GM18858 (cell line): ENCODE measurements around the gene NR2F1.

Experiments used
- ATAC-seq: cut with Tn5 transposase; IDR thresholded peaks from one replicate; pipeline ENCODE4 v1.9.1; 2021; ENCODE audit not compliant: unreplicated experiment

The NR2F1 gene

DNA sequence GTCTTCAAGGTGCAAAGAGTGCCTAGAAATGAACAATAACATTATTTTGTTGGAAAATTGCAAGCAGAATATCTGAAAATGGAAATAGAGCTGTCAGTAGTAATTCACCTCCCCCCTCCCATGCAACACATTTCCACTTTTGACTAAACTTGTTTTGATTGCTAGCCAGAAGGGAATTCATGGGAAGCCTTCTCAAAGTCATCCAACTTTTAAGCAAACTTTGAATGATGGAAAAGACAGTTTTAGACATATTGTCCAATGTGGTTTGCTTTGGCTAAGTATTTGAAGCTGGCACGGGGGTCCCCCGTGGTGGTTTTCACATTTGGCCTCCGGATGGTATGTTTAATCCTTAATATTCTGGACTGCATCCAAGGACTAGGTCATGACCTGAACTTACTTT lies 7.5 kb downstream of the NR2F1 start:
- ATAC-seq, result no peak

DNA sequence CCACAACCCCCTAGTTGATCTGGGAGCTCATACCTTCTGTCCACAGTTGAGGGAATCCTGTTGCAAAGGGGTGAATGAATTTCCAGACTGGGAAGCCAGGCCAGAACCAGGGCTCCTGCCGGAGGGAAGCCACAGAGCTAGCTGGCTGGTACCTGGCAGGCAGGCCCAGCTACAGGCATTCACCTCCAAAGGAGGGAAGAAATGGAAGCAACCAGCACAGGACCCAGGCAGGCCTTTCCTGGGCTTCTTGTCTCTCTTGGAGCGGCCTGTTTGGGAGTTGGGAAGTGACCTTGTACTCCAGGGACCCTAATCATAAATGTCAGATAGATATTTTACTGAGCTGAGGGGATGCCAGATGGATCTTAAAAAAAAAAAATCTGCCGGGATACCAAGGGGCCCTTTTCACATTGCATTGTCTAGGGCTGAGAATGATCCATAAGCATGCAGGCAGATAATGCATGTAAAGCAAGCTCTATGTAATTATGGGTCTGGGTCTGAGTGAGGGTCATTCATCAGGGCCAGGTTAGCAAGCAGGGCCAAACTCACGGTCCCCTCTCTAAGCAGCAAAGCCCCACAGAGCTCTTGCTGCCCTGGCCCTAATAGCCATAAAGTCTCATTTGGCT lies 8.4 kb downstream of the NR2F1 start:
- ATAC-seq, result no peak

DNA sequence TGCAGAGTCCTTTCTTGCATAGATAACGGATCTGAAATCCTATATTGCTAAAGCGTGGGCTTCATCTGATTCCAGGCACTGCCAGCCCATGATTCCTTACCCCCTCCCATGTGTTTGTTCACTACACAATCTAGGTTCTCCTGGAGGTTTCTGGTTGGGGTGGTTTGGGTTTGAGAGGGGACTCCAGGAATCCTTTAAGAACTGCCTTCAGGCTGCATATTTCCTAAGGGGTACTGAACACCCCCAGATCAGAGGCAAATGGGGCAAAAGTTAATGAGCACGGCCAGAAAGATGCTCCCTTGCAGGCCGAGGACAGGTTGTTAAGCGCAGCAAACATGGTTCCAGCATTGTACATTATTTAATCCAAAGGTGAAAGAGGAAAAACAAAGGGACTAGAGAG lies 9.9 kb downstream of the NR2F1 start:
- no peak for ATAC-seq

DNA sequence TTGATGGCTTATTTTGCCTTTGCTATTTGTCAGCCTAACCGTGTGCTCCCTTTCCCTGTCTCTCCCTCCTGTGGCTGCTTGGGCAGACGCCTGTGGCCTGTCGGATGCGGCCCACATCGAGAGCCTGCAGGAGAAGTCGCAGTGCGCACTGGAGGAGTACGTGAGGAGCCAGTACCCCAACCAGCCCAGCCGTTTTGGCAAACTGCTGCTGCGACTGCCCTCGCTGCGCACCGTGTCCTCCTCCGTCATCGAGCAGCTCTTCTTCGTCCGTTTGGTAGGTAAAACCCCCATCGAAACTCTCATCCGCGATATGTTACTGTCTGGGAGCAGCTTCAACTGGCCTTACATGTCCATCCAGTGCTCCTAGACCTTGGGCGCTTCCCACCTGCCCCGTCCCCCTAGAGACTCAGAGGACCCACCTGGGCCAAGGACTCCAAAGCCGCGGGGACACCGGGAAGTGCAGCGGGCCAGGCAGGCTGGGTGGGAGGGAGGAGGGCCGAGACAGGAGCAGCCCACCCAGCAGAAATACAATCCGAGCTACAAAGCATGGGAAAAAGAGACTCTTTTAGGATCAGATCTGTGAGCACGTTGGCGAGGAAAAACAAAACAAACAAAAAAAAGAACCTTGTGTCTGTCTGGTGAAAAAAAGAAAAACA lies 10.6 kb downstream of the NR2F1 start:
- no peak for ATAC-seq

DNA sequence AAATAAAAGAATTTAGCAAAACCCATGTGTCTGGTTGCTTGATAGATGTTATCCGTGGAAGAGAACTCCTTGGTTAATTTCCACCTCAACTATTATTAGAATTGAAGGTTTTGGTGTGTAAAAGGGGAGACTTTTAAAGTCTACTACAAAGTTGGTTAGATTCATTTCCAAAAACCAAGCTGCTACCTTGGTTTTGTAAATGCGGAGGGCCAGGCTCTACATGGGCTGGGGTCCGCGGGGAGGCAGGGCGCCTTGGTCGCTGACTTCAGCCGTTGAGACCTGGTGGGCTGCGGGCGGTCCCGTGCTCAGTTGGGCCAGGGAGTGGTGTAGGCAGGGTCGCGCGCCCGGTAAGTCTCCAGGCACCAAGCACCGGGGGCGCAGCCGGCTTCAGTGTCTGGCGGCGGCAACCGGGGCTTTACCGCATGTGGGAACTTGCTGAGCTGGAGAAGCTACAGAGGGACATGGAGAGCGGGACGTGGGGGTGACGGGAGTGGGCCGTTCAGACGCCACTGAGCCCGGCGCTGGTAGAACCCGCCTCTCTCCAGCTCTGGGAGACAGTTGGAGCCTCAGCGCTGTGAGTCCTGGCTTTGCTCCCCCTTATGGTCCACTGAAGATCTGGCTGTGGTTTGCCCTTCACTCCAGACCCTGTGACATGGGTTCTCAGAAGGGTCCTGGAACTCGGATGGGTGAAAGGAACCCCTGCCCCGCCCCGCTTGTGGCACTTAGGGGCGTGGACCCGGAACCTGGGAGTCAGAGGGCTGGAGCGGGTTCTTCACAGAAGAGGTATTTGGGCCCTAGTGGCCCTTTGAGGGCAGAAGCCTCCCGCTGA lies 11.8 kb downstream of the NR2F1 start:
- ATAC-seq, result no peak

DNA sequence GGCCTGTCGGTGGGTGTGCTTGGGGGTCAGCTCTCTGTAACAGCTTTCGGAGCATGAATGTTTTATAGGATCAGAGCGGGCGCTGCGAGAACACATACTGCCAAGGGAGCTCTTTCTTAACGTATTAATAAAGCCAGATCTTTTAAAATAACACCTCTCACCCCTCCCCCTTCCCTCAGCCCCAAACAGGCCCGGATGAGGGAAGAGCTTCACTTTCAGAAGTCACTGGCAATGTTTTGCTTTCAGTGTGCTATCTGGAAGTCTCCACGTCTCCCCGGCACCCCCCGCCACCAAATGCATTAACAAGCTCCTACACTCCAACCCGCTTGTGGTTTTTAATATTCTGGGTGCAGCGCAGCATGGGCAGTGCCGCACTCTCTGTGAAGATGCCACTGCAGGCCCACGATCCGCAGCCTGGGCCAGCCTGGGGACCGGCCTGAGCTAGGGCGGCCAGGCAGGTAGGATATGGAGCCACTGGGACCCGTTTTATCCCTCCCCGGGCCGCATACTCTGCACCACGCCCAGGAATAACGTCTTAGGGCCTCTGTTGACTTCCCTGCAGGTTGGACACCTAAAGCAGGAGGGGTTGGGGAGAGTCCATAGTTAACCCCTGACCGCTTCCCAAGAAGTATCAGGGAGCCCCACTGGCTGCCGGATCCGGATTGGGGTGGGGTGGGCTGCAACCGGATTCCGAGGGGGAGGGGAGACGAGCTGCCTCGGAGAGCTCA lies 12.6 kb downstream of the NR2F1 start:
- no peak for ATAC-seq

DNA sequence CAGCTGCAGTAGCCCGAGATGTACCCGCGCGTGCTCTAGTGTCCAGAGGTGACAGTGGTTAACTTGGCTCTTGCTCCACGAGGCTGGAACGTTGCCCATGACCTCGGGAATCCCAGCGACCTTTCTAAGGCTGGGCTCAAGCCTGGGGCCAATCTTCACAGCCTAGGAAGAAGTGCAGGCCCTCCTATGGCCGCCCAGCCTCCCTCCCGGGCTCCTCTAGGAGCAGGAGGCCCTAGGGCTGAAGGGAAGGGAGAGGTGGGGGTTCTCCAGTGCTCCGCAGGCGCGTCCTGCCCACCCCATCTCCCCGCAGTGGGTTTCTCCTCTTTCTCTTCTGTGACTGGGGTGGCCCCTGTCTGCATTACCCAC lies 13.3 kb downstream of the NR2F1 start:
- ATAC-seq, result no peak

DNA sequence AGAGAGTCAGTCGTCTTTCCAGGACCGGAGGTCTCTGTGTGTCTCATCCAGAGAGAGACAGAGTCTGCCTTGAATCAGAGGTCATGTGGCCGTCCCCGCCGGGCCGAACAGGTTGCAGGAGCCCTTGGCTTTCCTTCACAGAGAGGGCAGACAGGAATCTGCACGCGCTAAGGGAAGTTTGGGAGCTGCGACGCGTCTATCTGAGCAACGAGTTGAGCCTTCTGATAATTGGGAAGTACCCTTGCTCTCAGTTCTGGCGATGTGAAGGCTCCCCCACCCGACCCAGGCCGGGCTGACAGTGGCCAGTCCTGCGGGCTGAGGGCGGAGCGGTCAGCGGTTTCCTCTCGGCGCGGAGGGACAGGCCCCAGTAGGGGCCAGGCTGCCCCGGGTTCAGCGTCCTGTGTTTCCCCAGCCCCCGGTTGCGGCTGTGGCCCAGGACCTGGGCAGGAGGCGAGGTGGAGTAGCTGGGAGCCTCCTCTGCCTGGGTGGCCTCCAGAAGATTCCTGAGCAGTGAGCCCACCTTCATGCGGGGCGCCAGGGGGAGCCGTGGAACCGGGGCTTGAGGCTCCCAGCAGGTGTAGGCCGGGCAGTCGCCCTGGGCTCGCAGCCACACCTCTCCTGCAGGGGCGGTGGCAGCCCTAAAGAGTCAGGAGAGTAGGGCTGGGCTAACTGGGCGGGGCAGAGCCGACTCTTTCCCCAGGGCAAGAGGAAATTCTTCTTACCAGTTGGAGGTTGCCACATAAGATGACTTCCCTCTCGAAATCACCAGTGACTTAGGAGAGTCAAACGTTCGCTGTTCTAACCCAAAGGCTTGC lies 13.9 kb downstream of the NR2F1 start:
- no peak for ATAC-seq

DNA sequence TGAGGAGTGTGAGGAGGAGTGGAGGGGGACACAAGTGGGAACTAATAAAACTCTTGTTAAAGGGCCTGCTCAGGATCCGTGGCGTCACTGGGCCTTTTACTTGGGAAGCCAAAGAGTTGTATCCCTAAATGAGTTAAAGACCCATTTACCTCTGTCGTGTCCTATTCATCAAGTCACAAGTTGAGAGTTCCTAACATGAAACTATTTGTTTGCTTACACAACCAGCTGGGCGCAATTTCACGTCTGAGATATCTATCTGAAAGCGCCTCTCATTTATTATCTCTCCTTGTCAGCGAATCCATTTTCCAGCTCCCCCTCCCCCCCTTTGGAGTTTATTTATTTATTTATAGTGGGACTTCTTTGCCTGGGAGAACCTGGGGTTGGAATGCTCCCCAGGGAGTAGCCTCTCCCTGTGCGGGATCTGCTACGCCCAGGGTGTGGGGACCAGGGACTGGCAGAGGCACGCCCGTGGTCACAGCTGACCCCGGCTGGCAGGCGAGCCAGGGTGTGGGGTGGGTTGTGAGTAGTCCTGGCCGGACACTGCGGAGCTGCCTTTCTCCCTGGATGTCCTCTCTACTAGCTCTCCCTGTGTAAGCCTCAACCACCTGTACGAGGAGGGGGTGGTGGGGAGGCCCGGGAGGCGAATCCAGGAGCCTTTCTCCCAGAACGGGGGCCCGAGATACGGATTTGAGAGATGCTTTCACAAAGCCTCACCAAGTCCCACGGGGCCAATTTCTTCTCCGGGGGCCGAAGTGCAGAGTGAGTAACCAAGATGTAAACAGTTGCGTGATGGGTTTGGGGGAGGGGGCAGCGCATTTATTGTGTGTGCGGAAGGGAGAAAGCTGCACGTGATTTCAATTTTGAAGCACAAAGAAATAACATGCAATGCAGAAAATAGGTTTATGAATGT lies 15.3 kb downstream of the NR2F1 start:
- ATAC-seq, result no peak

DNA sequence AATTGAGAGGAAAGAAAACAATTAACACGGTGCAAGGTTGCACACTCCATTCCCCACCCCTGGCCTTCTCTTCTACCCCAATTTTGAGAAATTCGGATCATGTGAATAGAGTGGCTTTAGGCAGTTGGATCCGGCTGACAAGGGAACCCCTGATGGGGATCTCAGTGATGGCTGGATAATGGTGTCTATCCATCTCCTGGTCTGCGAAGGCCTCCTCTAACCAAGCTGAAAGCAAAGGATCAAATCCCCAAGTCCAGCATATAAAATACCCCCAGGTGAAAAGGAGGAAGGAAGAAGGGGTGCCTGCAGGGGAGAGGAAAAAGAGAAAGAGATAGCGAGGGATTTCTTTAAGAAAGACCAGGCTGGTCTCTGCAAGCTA lies 16.0 kb downstream of the NR2F1 start:
- no peak for ATAC-seq

DNA sequence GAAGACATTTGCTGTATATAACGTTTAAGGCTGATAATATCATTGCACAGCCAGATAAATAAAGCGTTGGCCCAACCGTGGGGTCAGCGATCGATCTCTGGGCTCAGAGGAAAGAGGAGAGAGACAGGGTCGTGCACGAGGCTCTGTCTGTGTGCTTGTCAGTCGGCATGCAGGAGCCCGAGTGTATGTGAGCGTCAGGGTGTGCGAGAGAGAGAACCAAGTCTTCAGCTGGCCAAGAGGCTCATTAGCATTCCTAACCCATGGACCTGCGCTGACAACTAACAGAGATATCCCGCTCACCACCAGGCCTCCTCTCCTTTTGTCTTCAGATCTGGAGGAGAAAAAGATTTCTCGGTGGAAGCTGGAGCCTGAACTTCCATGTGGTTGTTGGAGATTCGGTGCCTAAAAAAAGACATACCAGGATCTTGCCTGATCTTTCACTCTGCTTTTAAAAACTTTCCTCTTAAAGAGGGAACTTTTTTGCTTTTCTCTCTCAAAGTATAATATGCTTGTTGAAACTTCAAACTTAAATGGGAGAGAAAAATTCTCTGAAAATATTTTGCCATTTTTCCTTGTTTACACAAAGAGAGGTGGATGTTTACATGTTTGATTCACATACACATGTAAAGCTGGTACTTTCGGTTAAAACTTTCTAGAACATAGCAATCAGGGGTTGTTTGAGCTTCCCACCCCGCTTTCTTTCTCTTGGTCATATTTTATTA lies 16.5 kb downstream of the NR2F1 start:
- ATAC-seq, result no peak

DNA sequence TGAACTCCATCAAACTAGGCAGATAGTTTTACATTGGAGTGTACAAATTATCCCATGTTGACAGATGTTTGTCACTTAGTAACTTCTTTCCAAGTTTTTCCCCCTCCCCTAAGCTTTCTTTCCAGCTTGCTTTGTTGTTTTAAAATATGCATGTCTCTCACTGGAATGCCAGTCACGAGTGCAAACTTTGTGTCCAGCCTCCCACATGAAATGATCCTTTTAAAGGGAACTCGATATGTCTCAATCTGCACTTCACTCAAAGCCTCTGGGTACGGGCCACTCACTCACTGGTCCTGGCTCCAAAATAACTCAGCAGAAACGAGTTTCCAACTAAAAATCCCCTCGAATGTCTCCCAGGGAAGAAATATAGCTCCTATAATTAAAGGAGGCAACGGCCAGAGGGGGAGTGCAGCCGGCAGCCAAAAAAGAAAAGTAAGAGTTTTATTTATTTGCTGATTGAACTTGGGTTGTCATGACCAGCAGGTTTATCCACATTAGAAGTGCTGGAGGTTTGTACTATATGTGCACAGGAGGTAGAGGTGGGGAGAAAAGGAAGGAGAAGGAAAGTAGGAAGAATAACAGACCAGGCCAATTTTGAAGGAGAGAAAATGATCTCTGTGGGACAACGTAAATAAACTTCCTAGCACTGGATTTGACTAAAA lies 17.5 kb downstream of the NR2F1 start:
- no peak for ATAC-seq

DNA sequence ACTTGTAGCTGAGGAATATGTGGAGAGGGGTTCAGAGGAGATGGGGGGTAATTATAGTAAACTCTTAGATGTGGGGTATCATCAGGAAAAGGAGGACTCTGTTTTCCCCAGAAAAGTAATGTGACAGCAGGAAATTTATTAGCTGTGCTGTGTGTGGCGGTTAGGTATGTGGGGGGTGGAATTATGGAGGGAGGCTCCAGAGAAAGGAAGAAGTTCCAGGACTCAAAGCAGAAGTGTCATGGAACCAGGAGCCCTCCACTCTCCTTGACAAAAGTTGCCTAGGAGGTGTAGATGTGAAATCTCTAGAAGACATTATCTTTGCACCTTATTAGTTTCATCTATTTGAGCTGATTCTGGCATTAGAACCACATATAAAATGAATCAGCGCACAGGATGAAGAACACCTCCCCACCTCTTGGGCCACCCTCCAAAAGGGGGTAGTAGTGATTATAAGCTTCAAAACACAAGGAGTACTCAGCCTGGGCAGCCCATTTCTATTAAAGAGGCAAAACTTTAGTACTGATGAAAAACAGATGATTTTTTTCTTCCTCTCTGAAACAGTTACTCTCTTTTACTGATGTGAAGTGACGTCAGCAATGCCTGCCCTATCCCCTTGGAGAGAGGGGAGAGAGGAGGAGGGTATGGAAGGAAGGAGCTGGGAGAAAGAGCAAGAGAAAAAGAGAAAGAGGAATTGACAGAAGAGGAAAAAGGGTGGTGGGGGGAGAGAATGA lies 18.2 kb downstream of the NR2F1 start:
- no peak for ATAC-seq

DNA sequence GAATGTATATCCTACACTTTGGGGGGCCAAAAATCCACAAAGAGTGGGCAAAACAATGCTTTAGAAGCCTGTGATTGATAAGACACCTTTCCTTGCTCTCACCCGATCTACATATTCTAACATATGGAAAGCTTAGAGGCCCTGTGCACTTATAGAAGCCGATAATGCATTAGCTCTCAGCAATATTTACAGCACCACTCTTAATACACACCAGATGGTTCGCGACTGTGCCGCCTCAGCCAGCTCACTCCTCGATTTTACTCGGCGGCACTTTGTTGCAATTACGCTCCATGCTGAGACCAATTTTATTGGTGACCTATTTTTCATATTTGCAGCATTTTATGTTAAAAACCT lies 18.8 kb downstream of the NR2F1 start:
- no peak for ATAC-seq

DNA sequence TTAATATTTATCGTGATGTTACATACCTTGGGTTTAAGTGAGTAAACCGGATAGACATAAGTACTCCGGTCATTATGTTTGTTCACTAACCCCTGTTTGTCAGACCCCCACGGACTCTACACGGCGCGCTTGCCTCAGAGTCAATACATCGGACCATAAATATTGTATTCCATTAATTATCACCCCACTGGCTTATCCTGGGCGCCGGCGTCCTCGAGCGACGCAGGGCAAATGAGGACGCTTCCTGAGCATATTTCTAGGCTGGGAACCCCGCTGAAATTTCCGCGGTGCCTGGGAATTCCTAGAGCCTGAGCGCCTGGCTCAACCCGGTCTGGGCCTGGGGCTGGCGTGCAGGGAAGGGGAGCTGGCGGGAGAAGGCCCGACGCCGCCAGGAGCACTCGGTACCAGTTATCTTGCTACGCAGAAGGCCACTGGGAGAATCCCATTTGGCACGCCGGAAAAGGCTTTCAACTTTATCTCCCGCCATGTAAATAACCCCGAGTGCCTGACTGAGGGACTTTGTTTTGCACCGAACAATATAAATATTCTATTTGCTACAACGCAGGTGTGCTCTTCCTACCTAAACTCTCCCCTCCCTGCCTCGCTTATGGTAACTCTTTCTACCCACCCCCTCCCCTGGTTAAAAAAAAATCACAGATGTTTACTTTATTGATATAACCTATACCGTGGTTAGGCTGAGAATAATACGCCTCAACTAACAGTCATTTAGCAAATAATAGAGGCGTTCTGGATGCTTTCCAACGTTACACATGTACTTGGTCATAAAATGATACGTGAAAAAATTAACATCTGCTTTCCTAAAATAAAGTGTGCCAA lies 19.4 kb downstream of the NR2F1 start:
- no peak for ATAC-seq

DNA sequence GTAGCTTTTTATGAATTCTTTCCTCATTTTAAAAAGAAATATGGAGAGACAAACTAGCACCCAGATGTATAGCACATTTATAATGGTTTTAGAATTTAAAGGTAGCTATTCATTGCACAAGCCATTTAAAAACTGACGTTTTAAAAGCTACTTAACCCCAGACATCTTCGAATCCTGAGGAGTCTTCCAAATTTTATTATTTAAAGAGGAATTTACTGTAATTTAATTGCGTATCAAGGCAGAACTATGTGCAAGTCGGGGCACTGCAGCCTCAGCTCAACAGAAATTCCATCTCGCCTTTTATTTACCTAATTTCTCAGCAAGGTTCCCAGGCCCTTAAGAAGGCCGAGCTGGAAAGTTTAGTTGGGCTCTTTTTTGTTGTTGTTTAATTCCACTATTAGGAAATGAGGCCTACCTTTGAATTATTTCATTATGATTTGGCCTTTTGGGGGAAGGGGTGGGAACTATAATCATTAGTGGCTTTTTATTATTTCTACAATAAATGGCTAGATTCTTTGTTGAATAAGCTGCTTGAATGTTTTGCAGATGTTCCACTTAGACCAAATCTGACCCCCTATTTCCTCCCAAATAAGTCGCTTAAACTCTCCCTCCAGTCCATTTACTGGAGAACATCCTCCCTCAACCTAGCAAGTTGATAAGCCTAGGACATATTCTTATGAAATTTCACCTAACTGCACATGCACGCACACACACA lies 20.2 kb downstream of the NR2F1 start:
- no peak for ATAC-seq
